ENCODE measurements around the gene HGD. TPM values are rescaled to one million over a fixed set of nuclear protein-coding genes. Genes with fewer than 3 reads are reported as not detected.

The HGD gene
- total RNA-seq, 4 donors from 2014 or later: 1.7 to 5.1 (median 2.1) TPM; not detected in 1

GRCh38 chr3:120661945-120662344 is 20.1 kb downstream of the HGD start:
- WGBS: 25% methylated on average over 5 of the region's 5 CpGs
- TF ChIP-seq POLR2AphosphoS5 (IDR thresholded peaks at IDR 0.05) (no peak), EP300 (IDR thresholded peaks at IDR 0.05) (no peak), POLR2A (IDR thresholded peaks at IDR 0.05) (no peak)
- TF ChIP-seq, protein P1, sequence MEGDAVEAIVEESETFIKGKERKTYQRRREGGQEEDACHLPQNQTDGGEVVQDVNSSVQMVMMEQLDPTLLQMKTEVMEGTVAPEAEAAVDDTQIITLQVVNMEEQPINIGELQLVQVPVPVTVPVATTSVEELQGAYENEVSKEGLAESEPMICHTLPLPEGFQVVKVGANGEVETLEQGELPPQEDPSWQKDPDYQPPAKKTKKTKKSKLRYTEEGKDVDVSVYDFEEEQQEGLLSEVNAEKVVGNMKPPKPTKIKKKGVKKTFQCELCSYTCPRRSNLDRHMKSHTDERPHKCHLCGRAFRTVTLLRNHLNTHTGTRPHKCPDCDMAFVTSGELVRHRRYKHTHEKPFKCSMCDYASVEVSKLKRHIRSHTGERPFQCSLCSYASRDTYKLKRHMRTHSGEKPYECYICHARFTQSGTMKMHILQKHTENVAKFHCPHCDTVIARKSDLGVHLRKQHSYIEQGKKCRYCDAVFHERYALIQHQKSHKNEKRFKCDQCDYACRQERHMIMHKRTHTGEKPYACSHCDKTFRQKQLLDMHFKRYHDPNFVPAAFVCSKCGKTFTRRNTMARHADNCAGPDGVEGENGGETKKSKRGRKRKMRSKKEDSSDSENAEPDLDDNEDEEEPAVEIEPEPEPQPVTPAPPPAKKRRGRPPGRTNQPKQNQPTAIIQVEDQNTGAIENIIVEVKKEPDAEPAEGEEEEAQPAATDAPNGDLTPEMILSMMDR (IDR thresholded peaks at IDR 0.05): no peak
- Histone ChIP-seq H3K9me3 (no peaks in the 10 kb centered on the region), H3K4me1 (no peaks in the 10 kb centered on the region), H3K27me3 (no peaks in the 10 kb centered on the region), H3K27ac (no peak overlapping the region), H3K4me3 (no peak overlapping the region), H3K36me3 (no peaks in the 10 kb centered on the region)
- no peak for DNase-seq (ENCODE audit: low spot score in 2 of 2)

- Histone ChIP-seq H3K27me3 (no peaks in the 10 kb centered on the region), H3K27ac (no peak overlapping the region), H3K4me1 (no peaks in the 10 kb centered on the region), H3K9me3 (no peaks in the 10 kb centered on the region), H3K4me3 (no peak overlapping the region), H3K36me3 (no peaks in the 10 kb centered on the region)
- no peak for DNase-seq (ENCODE audit: low spot score in 2 of 2)
- TF ChIP-seq EP300 (IDR thresholded peaks at IDR 0.05) (no peak), POLR2AphosphoS5 (IDR thresholded peaks at IDR 0.05) (no peak), POLR2A (IDR thresholded peaks at IDR 0.05) (no peak)
- TF ChIP-seq, protein P1 (IDR thresholded peaks at IDR 0.05): no peak
- WGBS: 19% methylated on average over 2 of the region's 2 CpGs
These were observed 20.7 kb downstream of the HGD start for GRCh38 chr3:120661106-120661905.

GRCh38 chr3:120659834-120660233 is 22.2 kb downstream of the HGD start:
- Histone ChIP-seq H3K9me3 (no peaks in the 10 kb centered on the region), H3K27me3 (no peaks in the 10 kb centered on the region), H3K4me1 (no peaks in the 10 kb centered on the region), H3K4me3 (no peak overlapping the region), H3K36me3 (no peaks in the 10 kb centered on the region), H3K27ac (no peak overlapping the region)
- no peak for TF ChIP-seq POLR2AphosphoS5 (IDR thresholded peaks at IDR 0.05)
- TF ChIP-seq POLR2A (IDR thresholded peaks at IDR 0.05): no peak
- TF ChIP-seq EP300 (IDR thresholded peaks at IDR 0.05): no peak
- TF ChIP-seq, protein P1 (IDR thresholded peaks at IDR 0.05): no peak
- WGBS: 86% methylated on average over 2 of the region's 2 CpGs
- no peak for DNase-seq (ENCODE audit: low spot score in 2 of 2)

DNA sequence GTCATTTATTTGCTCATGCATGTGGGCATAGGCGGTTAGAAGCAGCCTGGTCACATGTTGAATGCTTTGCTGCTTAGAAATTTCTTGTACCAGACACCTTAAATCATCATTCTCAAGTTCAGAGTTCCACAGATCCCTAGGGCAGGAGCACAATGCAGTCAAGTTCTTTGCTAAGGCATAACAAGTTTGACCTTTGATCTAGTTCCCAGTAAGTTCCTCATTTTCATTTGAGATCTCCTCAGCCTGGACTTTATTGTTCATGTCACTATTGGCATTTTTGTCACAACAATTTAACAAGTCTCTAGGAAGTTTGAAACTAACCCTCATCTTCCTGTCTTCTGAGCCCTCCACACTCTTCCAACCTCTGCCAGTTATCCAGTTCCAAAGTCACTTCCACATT is 22.8 kb downstream of the HGD start:
- DNase-seq (ENCODE audit: low spot score in 2 of 2): no peak
- Histone ChIP-seq H3K27ac (no peak overlapping the region), H3K27me3 (no peaks in the 10 kb centered on the region), H3K4me1 (no peaks in the 10 kb centered on the region), H3K9me3 (no peaks in the 10 kb centered on the region), H3K36me3 (no peaks in the 10 kb centered on the region), H3K4me3 (no peak overlapping the region)
- TF ChIP-seq EP300 (IDR thresholded peaks at IDR 0.05) (no peak), POLR2A (IDR thresholded peaks at IDR 0.05) (no peak), POLR2AphosphoS5 (IDR thresholded peaks at IDR 0.05) (no peak)
- TF ChIP-seq, protein P1 (IDR thresholded peaks at IDR 0.05): no peak
- WGBS: 92% methylated on average over 1 of the region's 1 CpG

GRCh38 chr3:120652896-120653545 is 29.0 kb downstream of the HGD start:
- no peaks in the 10 kb centered on the region for H3K27me3 ChIP-seq
- H3K36me3 ChIP-seq: no peaks in the 10 kb centered on the region
- H3K4me1 ChIP-seq: no peaks in the 10 kb centered on the region
- TF ChIP-seq POLR2AphosphoS5 (IDR thresholded peaks at IDR 0.05) (no peak), POLR2A (IDR thresholded peaks at IDR 0.05) (no peak), EP300 (IDR thresholded peaks at IDR 0.05) (no peak)
- TF ChIP-seq, protein P1 (IDR thresholded peaks at IDR 0.05): no peak
- DNase-seq (ENCODE audit: low spot score in 2 of 2): no peak
- H3K9me3 ChIP-seq: no peaks in the 10 kb centered on the region
- H3K4me3 ChIP-seq: no peak overlapping the region
- no peak overlapping the region for H3K27ac ChIP-seq
- WGBS: 64% methylated on average over 5 of the region's 5 CpGs
